NCI-H748 treated with DMSO at 0.1 percent for 48 hours (cell line): ENCODE measurements around the gene FAM76A.
A peak's percentile ranks its signal among the peaks of the same experiment; 100 is the strongest.
"Not testable (repeated sequence)": the region's sequence is repeated elsewhere in the genome, so short reads cannot be mapped to it uniquely, and the experiment has no call there.

Experiments
- DNase-seq: peaks from one replicate; lab custom pipeline; 2025; lab: John Stamatoyannopoulos, UW

The FAM76A gene

DNA sequence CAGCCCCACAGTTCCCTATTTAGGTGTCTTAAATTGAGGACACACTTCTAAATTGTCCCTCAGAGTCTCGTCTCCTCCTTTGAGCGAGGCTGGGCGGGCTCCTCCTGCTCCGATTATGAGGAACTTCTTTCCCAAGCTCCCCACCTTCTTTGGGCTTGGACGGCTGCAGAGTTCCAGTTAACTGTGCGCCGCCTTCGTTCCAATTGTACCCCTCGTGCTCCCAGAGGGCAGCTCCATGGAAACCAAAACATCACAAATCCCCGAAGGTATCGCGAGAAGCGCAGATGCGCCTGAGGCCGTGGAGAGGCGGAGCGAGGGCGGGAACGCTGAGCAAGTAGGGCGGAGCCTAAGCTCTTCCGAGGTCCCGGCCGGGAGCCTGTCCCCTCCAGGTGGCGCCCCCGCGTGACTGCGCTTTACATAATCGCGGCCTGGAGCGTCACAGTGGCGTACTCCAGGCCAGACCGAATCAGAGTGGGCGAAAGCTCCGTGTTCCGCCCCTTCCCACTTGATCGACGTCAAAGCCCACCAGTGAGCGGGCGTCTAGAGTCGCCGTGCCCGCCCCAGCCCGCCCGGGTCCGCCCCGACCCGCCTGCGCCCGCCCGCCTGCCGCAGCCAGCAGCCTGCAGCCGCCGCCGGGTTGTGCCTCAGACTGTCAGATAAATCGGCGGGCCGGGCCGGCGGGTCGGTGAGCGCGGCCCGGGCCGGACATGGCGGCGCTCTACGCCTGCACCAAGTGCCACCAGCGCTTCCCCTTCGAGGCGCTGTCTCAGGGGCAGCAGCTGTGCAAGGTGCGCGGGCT lies at the start of gene FAM76A:
Gene FAM76A (plus strand): TSS at position 588 of the 799 bp plus-strand sequence. CDS start 120 bp downstream, at position 708.
- DNase-seq: peak; percentile 90

GRCh38 chr1:27676410-27676809 lies 49.4 kb upstream of the FAM76A start:
- no peak for DNase-seq

- no peak for DNase-seq
Observed at GRCh38 chr1:27678747-27679146, 47.0 kb upstream of the FAM76A start.

DNA sequence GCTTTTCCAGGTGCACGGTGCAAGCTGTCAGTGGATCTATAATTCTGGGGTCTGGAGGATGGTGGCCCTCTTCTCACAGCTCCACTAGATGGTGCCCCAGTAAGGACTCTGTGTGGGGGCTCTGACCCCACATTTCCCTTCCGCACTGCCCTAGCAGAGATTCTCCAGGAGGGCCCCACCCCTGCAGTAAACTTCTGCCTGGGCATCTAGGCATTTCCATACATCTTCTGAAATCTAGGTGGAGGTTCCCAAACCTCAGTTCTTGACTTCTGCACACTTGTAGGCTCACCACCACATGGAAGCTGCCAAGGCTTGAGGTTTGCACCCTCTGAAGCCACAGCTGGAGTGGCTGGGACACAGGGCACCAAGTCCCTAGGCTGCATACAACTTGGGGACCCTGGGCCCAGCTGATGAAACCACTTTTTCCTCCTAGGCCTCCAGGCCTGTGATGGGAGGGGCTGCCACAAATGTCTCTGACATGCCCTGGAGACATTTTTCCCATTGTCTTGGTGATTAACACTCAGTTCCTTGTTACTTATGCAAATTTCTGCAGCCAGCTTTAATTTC lies 45.5 kb upstream of the FAM76A start:
- not testable (repeated sequence) for DNase-seq

DNA sequence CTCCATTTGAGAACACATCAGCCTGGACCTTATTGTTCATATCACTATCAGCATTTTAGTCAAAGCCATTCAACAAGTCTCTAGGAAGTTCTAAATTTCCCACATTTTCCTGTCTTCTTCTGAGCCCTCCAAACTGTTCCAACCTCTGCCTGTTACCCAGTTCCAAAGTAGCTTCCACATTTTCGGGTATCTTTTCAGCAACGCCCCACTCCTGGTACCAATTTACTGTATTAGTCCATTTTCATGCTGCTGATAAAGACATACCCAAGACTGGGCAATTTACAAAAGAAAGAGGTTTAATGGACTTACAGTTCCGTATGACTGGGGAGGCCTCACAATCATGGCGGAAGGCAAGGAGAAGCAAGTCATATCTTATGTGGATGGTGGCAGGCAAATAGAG lies 44.2 kb upstream of the FAM76A start:
- DNase-seq: not testable (repeated sequence)

DNA sequence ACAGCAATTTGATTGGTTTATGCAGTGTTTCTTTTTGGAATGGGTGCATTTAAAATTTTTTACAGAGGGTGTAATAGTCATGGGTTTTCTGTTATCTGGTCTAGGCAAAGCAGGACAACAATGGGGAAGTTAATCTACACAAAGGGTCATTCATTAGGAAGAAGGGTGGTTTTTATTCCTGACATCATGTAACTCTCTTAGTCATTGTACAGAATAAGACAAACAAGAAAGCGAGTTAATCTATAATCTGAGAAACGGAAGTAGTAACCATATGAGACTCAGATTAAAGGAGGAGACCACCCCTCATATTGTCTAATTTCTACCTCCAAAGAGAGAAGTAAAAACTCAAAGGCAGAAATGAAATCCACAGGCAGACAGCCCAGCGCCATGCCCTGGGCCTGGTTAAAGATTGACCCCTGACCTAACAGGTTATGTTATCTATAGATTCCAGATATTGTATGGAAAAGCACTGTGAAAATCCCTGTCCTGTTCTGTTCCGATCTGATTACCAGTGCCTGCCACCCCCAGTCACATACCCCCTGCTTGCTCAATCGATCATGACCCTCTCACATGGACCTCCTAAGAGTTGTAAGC lies 43.3 kb upstream of the FAM76A start:
- DNase-seq: no peak

DNA sequence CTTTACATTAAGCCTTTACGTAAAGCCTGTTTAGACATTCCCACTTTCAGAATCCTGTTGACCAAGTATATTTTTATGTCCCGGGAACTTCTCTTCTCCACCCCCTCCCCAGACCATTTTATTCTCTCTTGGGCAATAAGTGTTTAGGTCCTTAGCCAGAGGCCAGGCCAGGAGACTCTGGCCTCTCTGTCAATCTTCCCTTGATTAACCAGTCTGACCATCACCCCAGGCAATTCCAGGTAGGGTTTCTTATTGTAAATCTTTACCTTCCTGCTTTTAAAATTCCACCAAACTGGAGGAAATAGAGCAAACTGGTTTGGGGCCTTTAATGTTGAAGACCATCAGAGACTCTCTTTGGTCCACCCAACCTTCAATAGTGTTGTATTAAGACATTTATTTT lies 41.6 kb upstream of the FAM76A start:
- no peak for DNase-seq

DNA sequence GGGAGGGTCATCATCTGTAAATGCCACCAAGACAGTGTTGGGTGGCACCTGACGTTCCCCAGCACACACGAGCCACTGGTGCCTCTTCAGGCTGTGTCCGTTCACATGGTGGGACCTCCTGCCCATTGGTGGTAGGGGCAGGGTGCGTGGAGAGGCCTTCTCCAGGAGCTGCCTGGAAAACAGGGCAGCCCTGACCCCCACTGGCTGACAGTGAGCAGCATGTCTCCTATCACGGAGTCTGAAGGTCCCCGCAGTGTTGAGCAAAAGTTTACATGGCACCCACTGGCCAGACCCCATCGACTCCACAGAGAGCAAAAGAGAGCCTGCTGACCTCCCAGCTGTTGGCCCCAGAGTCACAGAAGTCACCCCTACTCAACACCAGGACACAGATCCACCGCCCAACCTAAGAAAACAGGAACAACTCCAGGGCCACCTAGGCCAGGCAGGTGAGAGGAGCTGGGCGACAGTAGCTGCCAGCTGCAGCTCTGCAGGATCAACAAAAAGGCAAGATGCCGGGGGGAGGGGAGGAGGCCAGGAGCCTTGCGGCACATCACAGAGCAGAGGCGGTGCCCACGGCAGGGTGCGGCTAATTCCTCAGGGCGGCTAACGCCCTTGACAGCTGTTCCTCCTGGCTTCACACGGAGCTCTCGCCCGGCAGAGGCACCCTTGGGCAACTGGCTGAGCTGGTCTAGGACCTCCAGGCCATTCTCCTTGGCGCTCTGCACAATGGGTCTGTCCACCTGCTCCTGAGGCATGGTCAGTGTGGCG lies 39.4 kb upstream of the FAM76A start:
- DNase-seq: peak; percentile 2

DNA sequence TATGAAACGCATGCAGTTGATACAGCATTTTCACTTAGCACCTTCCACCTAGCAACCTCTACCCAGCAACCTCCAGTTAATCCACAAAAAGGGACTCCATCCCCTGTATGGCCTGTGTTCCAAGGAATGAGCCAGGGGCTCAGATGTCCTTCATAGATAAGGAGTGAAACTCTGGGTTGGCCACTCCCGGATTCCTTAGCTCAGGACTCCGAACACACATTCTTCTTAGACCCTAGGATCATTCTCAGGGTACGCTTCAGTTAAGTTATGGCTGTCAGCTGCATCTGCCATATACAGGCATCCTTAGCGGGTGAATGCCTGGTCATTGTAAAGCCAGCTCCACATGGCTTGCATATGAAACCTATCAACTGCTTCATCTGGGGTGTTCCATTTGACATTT lies 37.9 kb upstream of the FAM76A start:
- no peak for DNase-seq

- DNase-seq: no peak
Observed at GRCh38 chr1:27689423-27690173, 36.2 kb upstream of the FAM76A start.

DNA sequence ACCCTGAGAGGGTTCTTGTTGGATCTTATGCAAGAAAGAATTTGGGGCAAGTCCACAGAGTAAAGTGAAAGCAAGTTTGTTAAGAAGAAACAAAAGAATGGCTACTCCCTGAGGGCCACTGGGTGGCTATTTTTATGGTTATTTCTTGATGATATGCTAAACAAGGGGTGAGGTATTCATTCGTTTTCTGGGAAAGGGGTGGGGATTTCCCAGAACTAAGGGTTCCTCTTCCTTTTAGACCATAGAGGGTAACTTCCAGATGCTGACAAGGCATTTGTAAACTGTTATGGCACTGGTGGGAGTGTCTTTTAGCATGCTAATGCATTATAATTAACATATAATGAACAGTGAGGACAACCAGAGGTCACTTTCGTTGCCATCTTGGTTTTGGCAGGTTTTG lies 35.6 kb upstream of the FAM76A start:
- DNase-seq: no peak

DNA sequence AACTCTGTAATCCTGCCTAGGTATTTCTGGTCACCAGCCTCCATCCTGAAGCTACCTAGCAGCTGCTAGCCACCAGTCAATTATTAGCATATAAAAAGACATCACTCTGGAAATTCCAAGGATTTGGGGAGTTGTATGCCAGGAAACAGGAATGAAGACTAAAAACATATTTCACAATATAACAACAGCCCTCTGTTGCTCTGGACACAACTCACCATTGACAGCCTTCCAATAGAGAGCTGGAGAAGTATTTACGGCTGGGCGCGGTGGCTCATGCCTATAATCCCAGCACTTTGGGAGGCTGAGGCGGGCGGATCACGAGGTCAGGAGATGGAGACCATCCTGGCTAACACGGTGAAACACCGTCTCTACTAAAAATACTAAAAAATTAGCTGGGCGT lies 28.9 kb upstream of the FAM76A start:
- DNase-seq: not testable (repeated sequence)

GRCh38 chr1:27704958-27705357 lies 20.8 kb upstream of the FAM76A start:
- DNase-seq: no peak

- no peak for DNase-seq
Observed at GRCh38 chr1:27705545-27705944, 20.2 kb upstream of the FAM76A start.

DNA sequence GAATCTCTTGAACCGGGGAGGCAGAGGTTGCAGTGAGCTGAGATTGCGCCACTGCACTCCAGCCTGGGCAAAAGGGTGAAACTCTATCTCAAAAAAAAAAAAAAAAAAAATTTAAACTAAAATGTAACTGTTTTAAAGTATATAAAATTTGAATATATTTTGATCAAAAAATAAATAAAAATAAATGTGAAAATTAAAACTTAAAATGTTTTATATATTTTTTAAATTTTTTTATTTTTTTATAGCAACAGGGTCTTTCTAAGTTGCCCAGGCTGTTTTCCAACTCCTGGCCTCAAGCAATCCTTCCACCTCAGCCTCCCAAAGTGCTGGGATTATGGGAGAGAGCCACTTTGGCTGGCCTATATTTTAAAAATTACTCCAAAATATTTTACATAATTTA lies 15.2 kb upstream of the FAM76A start:
- no peak for DNase-seq

DNA sequence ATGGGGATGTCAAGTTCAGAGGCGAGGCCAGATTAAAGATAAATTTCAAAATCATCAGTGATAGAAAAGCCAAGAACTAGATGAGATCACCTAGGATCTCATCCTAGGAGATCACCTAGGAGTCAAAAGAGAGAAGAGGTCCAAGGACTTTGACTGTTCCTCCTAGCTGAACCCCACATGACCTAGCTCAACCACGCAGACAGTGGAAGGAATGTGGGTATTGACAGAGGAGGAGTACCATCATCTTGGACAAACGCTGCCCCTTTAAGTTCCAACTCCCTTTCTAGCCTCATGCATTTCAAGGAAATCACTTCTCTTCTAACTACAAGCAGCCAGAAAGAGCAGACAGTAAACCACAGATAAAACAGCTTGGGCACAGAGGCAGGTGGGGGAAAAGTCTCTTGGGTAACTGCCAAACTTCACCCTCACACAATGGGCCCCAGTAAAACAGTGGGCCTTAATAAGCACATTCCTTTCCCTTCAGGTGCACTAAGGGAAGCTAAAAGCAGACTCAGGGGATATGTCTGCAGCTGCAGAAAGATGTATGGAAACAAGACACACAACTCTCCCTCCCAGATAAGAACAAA lies 12.5 kb upstream of the FAM76A start:
- no peak for DNase-seq

DNA sequence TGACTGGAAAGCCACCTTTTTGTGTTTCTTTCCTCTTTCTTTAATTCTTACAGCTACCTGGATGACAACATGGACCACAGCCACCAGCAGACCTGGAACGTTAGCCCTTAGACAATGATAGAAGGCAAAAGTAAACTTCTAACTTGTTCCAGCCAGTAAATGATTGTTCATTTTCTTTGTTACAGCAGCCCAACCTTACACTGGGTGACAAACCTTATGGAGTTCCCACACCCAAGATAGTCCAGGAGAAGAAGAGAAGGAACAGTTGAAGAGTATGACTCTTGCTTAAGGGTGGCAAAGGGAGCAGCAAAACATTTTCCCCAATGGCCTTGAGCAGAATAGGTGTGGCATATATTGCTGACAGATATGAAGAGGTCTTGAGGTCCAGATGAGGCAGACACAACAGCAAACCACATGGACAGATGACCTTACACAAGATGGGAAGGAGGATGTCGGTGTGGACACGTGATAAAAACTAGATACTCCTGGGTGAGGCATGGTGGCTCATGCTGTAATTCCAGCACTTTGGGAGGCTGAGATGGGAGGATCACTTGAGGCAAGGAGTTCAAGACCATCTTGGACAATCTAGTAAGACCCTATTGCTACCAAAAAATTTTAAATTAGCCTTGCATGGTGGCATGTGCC lies 11.8 kb upstream of the FAM76A start:
- no peak for DNase-seq

DNA sequence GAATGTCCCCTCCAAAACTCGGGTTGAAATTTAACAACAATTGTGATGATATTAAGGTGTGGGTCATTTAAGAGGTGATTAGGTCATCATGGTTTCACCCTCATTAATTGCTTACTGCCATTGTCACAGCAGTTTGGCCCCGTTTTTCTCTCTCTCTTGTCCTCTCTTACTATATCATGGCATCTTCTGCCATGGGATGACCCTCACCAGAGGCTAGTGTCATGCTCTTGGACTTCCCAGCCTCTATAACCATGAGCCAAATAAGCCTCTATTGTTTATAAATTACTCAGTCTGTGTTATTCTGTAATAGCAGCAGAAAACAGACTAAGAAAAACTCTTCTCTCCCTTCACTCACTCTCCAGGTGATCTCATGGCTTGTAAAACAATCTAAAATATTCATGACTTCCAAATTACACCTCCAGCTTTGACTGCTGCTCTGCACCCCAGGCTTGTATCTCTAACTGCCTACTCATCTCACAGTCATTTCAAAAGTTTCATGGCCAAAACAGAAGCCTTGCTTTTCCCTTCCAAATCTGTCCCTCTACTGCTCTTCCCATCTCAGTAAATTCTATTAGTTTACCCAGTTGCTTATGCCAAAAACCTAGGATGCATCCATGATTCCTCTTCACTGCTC lies 9.4 kb upstream of the FAM76A start:
- no peak for DNase-seq

DNA sequence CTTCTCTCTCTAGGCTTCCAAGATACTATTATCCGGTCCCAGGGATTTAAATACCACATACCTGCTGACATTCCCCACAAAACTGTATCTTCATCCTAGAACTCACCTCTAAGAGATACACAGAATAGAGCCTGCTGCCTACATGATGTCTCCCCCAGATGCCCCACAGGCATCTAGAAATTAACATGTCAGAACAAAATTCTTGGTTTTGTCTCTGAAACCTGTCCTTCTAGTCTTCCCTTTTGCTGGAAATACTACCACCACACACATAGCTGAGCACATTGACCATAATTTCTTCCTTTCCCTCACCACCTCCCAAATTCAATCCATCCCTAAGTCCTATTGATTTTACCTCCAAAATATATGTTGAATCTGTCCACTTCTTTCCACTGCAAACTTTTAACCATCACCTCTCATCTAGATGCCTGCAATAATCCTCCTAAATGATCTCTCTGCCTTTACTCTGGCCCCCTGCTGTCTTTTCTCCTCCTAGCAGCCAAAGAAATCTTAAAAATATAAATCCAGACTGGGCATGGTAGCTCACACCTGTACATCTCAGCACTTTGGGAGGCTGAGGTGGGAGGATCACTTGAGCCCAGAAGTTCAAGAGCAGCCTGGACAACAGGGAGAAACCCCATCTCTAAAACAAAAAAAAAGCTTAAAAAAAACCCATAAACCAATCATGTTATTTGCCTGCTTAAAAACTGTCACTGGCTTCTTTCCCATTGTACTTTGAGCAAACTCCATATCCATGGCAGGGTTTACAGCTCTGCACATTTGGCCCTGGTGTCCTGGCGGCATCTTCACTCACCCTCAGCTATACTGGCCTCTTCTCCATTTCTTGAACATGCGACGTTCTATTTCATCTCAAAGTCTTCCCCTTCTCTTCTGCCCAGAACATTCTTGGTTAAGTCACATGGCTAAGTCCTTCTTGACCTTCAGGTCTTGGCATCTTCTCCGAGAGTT lies 6.2 kb upstream of the FAM76A start:
- DNase-seq: no peak
